ENCODE results near the gene PSMG1. TPM values are rescaled to one million over a fixed set of nuclear protein-coding genes. Genes with fewer than 3 reads are reported as not detected.

The PSMG1 gene
- total and polyA plus RNA-seq, 2 donors (not counting 3 experiments of a cell fraction or from before 2014, with no cell fraction given), result 43.2 to 75.9 TPM

DNA sequence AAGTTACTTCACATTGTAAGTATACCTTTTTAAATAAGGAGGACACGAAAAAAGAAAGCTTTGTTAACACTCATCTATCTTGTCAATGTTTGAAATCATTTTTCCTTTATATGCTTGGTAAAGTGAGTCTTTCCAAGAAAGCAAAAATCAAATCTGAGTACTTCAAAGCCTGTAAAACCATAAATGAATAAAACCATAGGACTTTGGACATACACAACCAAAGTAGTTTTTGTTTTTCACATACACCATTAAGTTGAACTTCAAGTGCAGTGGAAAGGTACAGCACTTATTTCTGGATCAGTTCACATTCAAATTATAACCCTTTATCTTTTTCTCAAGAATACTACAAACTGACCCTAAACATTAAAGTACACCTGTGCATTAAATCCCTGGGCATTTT is 10.1 kb upstream of the PSMG1 start:
- Histone ChIP-seq H3K36me3 (ENCODE audit: control insufficient read depth in 2 of 2, extremely low read depth in 1 of 2, insufficient read depth in 2 of 2, low read length in 2 of 2) (peaks cover 5 to 10% of the 10 kb centered on the region in 2 experiments), H3K27ac (ENCODE audit: insufficient read depth, low read depth, low read length) (no peak overlapping the region), H3K4me3 (replicated peaks in 1 of 3; ENCODE audit: insufficient read depth in 1 of 3, low read depth in 1 of 3, low read length in 3 of 3) (no peak overlapping the region), H3K4me2 (ENCODE audit: insufficient read depth, low read length) (no peak overlapping the region), H3K79me2 (ENCODE audit: control insufficient read depth, insufficient read depth, low read length) (no peaks in the 10 kb centered on the region), H3K4me1 (ENCODE audit: control insufficient read depth, extremely low read depth, insufficient read depth, low read length) (peaks cover 16% of the 10 kb centered on the region), H3K27me3 (ENCODE audit: control insufficient read depth in 2 of 2, insufficient read depth in 2 of 2, low read length in 2 of 2) (no peaks in the 10 kb centered on the region), H3K9me3 (replicated peaks; ENCODE audit: control insufficient read depth, insufficient read depth, low read length) (no peaks in the 10 kb centered on the region), H3K9me1 (replicated peaks; ENCODE audit: control insufficient read depth, extremely low read depth, insufficient read depth, low read length) (no peaks in the 10 kb centered on the region), H4K20me1 (replicated peaks; ENCODE audit: control insufficient read depth, extremely low read depth, insufficient read depth, low read length) (no peaks in the 10 kb centered on the region), H2AFZ (ENCODE audit: low read depth, low read length) (no peak overlapping the region), H3K9ac (replicated peaks; ENCODE audit: extremely low read depth, insufficient read depth, low read length) (no peak overlapping the region)
- no peak for FAIRE-seq
- BruUV-seq (replicated peaks), result no TSS peak
- intact Hi-C loops (cut with micrococcal nuclease) (no loop called here), dilution Hi-C loops (cut with MboI; ENCODE audit: extremely low pct_ligation_motif_present, low sequenced_read_pairs) (no loop called here)
- ChIA-PET POLR2A (no interaction called here), CTCF (no interaction called here)
- TF ChIP-seq JUN (IDR thresholded peaks at IDR 0.05; ENCODE audit: borderline replicate concordance, insufficient read depth, insufficient read length, low read depth) (no peak), POLR2A (IDR thresholded peaks at IDR 0.05; ENCODE audit: low read depth, low read length) (no peak)
- no peak for DNase-seq (ENCODE audit: low read depth, low spot score)

DNA sequence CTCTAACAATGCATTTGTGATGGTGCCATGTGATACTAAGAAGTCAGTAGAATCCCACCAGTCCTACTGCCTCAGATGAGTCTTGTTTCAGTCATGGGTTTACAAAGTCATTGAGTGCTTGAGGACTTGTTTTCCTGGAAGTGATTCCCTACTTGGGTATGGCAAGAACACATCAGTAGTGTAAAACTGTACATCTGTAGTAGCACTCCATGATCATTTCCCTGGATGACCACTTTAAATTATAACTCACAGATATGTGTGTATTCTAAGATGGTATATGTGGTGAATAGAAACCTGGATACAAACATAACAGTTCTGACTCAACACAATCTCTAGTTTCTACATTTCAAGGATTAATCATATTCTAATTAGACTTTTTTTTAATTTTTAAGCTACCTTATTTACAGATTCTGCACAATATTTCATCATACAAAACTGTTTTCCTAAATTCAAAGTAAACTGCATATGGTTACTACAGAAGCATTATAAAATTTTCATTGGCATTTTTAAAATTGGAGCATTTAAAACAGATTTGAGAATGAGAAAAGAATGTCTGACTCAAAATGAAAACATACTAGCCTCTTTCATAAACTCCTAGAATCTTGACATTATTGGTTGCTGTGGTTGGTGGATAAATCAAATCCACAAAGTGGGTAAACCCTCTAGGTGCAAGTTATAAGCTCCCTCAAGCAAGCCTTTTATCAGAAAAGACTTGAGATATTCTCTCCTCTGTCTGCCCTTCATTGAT is 6.8 kb upstream of the PSMG1 start:
- Histone ChIP-seq H3K9me1 (replicated peaks; ENCODE audit: control insufficient read depth, extremely low read depth, insufficient read depth, low read length) (no peaks in the 10 kb centered on the region), H4K20me1 (replicated peaks; ENCODE audit: control insufficient read depth, extremely low read depth, insufficient read depth, low read length) (no peaks in the 10 kb centered on the region), H3K79me2 (ENCODE audit: control insufficient read depth, insufficient read depth, low read length) (no peaks in the 10 kb centered on the region), H3K4me1 (ENCODE audit: control insufficient read depth, extremely low read depth, insufficient read depth, low read length) (peaks cover under 1% of the 10 kb centered on the region), H3K4me3 (replicated peaks in 1 of 3; ENCODE audit: insufficient read depth in 1 of 3, low read depth in 1 of 3, low read length in 3 of 3) (no peak overlapping the region), H3K9me3 (replicated peaks; ENCODE audit: control insufficient read depth, insufficient read depth, low read length) (no peaks in the 10 kb centered on the region), H3K9ac (replicated peaks; ENCODE audit: extremely low read depth, insufficient read depth, low read length) (no peak overlapping the region), H2AFZ (ENCODE audit: low read depth, low read length) (no peak overlapping the region), H3K27me3 (ENCODE audit: control insufficient read depth in 2 of 2, insufficient read depth in 2 of 2, low read length in 2 of 2) (no peaks in the 10 kb centered on the region), H3K4me2 (ENCODE audit: insufficient read depth, low read length) (no peak overlapping the region), H3K27ac (ENCODE audit: insufficient read depth, low read depth, low read length) (no peak overlapping the region), H3K36me3 (ENCODE audit: control insufficient read depth in 2 of 2, extremely low read depth in 1 of 2, insufficient read depth in 2 of 2, low read length in 2 of 2) (peaks cover 0 to 3% of the 10 kb centered on the region in 2 experiments)
- ChIA-PET POLR2A (no interaction called here), CTCF (interaction anchor here (1.1 to 1.5 kb wide), 2 partner anchors 9 to 71 kb away, joined by 3 to 5 read pairs; no protein-coding TSS in a partner anchor)
- no TSS peak for BruUV-seq (replicated peaks)
- dilution Hi-C loops (cut with MboI; ENCODE audit: extremely low pct_ligation_motif_present, low sequenced_read_pairs) (no loop called here), intact Hi-C loops (cut with micrococcal nuclease) (no loop called here)
- FAIRE-seq, result no peak
- TF ChIP-seq EZH2 (IDR thresholded peaks at IDR 0.05; ENCODE audit: borderline replicate concordance, low read depth, low read length, severe bottlenecking) (no peak), GATA2 (IDR thresholded peaks at IDR 0.05; ENCODE audit: insufficient read depth, insufficient read length, low read depth, low read length) (no peak), MYC (IDR thresholded peaks at IDR 0.05; ENCODE audit: low read depth, low read length) (no peak), POLR2A (IDR thresholded peaks at IDR 0.05; ENCODE audit: low read depth, low read length) (no peak), POLR2AphosphoS5 (IDR thresholded peaks at IDR 0.05; ENCODE audit: insufficient read depth, low read depth, low read length) (no peak)
- TF ChIP-seq, protein P1, sequence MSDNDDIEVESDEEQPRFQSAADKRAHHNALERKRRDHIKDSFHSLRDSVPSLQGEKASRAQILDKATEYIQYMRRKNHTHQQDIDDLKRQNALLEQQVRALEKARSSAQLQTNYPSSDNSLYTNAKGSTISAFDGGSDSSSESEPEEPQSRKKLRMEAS (IDR thresholded peaks at IDR 0.05; ENCODE audit: insufficient read depth, insufficient read length), result no peak
- no peak for DNase-seq (ENCODE audit: low read depth, low spot score)
